Immature natural killer cell (primary cell): ENCODE results near the gene KLF4. TPM values are rescaled to one million over a fixed set of nuclear protein-coding genes. Genes with fewer than 3 reads are reported as not detected.
"Not testable (repeated sequence)": the region's sequence is repeated elsewhere in the genome, so short reads cannot be mapped to it uniquely, and the experiment has no call there.

Source experiments
- DNase-seq, 3 donors: peaks; one replicate each; pipeline ENCODE4 v3.0.0; 2022; ENCODE audit warnings: mixed read lengths in 1 of 3
- H3K27ac Mint-ChIP-seq, 6 donors: one replicate each; pipeline ENCODE4 v1.8.0; 2020; ENCODE audit warnings: mixed read lengths in 6 of 6, mild to moderate bottlenecking in 5 of 6, inconsistent platforms in 4 of 6, moderate library complexity in 3 of 6
- H3K27me3 Mint-ChIP-seq, 3 donors: one replicate each; pipeline ENCODE4 v1.8.0; 2020 to 2021; ENCODE audit warnings: low read depth in 3 of 3, mild to moderate bottlenecking in 3 of 3, mixed read lengths in 3 of 3, moderate library complexity in 3 of 3, inconsistent platforms in 1 of 3
- H3K36me3 Mint-ChIP-seq, 3 donors: one replicate each; pipeline ENCODE4 v1.8.0; 2020; ENCODE audit warnings: mixed read lengths in 3 of 3, inconsistent platforms in 2 of 3, mild to moderate bottlenecking in 2 of 3
- H3K4me1 Mint-ChIP-seq, 2 donors: one replicate each; pipeline ENCODE4 v1.8.0; 2020; ENCODE audit warnings: inconsistent platforms in 2 of 2, mild to moderate bottlenecking in 2 of 2, mixed read lengths in 2 of 2, moderate library complexity in 1 of 2
- H3K4me3 Mint-ChIP-seq, 5 donors: one replicate each; pipeline ENCODE4 v1.8.0; 2020; ENCODE audit warnings: mild to moderate bottlenecking in 5 of 5, mixed read lengths in 5 of 5, inconsistent platforms in 3 of 5, moderate library complexity in 3 of 5
- H3K9me3 Mint-ChIP-seq, 6 donors: one replicate each; pipeline ENCODE4 v1.8.0; 2020; ENCODE audit warnings: mild to moderate bottlenecking in 6 of 6, mixed read lengths in 6 of 6, inconsistent platforms in 4 of 6, moderate library complexity in 3 of 6
- polyA plus RNA-seq, 3 donors: library from polyadenylated mRNA; unstranded; fragments of 300-500 nt; fragmentation: Illumina TruSeq; gene quantifications; one replicate each; pipeline ENCODE4 v1.2.3, GENCODE V29; 2021

Gene KLF4
- polyA plus RNA-seq, 3 donors from 2014 or later, result 0.41 to 2.1 (median 0.67) TPM

DNA sequence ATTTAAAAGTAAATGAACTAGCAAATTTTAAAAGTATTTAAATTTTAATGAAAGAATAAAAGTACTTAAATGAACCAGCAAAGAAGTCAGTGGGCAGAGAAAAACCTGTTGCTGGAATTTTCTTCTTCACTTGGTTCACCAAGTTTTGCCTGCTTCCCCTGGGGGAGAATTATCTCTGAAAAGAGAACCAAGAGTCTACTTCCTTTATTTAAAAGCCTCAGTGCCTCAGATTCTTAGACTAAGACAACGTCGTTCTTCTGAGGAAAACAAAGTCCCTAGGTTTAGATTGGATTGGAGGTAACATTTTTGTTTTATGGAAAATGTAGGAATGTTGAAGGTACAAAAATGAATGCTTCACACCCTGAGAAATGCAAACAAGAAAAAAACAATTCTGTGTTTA is 7.4 kb upstream of the KLF4 start:
- no peak overlapping the region for H3K27ac Mint-ChIP-seq
- no peaks in the 10 kb centered on the region for H3K36me3 Mint-ChIP-seq
- DNase-seq, result no peak
- H3K4me3 Mint-ChIP-seq, result no peak overlapping the region
- no peaks in the 10 kb centered on the region for H3K9me3 Mint-ChIP-seq
- peaks cover 4 to 15% (median 4%) of the 10 kb centered on the region in 3 donors for H3K27me3 Mint-ChIP-seq
- H3K4me1 Mint-ChIP-seq, result no peaks in the 10 kb centered on the region

DNA sequence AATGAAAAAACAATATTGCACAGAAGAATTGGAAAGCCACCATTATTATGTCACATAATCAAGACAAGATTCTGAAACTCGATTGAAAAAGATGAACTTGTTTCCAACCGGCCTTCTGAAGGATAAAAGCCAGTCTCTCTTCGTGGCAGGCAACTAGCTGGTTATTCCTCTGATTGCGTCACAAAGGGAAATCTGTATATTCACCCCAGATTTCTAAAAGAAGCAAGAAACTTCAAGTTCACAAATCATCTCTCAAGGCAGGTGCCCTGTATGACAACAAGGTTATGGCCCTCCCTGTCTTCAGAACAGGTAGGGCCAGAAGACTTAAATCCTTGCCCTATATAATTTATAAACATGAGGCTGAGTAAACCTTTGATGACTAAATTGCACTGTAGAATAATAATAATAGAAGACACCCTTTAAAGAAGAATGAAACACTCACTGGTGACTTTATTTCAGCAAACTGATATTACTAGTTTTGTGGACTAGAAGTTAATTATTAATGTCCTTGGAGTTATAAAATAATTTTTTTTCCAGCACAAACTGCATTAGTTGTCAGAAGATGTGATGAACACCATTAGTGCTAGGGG is 2.9 kb upstream of the KLF4 start:
- no peak for DNase-seq
- H3K27me3 Mint-ChIP-seq, result peaks cover 11 to 29% (median 16%) of the 10 kb centered on the region in 3 donors
- H3K27ac Mint-ChIP-seq, result no peak overlapping the region
- no peaks in the 10 kb centered on the region for H3K9me3 Mint-ChIP-seq
- H3K4me3 Mint-ChIP-seq, result peak overlapping the region in 1 of 5 donors; percentile 41
- H3K4me1 Mint-ChIP-seq, result peaks cover 19 to 23% of the 10 kb centered on the region in 2 donors
- H3K36me3 Mint-ChIP-seq, result no peaks in the 10 kb centered on the region

DNA sequence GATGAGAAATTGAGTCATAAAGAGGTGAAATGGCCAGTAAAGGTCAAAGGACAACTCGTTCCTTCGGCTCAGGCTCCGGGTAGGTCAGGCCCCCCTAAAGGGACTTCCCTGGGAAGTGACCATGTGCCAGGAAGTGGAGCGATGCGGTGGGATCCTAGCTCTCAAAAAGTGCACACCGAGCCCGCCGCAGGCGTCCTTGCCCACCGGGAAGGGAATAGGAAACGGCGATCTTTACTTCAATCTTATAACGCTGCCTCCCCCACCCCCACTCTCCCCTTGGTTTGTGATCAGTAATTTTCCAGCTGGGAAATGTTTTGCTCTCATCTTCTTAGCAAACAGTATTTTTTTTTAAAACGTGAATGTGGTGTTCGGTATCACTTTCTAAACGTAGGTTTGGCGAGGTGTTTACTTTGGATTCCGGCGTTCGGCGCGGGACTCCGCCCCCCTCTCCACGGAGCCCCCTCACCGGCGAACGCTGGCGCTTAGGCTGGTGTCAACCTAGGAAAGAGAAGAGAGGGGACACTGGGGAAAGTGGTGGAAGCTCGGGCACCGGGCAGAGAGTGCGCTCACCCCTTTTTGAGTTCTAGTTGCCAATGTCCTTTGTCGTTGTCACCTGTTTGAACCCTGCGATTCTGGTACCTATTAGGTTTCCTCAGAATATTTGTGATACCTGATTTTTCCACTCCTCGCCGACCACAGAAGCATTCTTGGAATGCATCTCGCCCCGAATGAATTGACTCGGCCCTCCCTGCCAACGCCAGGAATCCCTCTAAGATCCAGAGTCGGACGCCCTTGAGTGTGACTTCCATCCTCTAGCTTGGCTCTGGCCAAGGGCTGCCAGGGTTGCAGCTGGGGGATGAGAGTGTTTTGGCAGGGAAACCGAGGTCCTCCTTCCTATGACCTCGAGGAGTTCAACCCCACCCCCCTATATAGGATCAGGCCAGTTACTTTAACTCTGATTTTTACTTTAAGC is 1.8 kb upstream of the KLF4 start:
- H3K27me3 Mint-ChIP-seq, result peaks cover 11 to 37% (median 21%) of the 10 kb centered on the region in 3 donors
- H3K27ac Mint-ChIP-seq, result peak overlapping the region in 1 of 6 donors; percentile 40
- peaks cover 20 to 23% of the 10 kb centered on the region in 2 donors for H3K4me1 Mint-ChIP-seq
- peaks cover 0 to 2% (median 0%) of the 10 kb centered on the region in 6 donors for H3K9me3 Mint-ChIP-seq
- H3K4me3 Mint-ChIP-seq, result peak overlapping the region; percentile 45 to 80 (median 61)
- DNase-seq, result no peak
- no peaks in the 10 kb centered on the region for H3K36me3 Mint-ChIP-seq

- H3K27ac Mint-ChIP-seq, result peak overlapping the region in 3 of 6 donors; percentile 23 to 77 (median 64)
- not testable (repeated sequence) for DNase-seq
Measured at GRCh38 chr9:107490606-107490970, 1.0 kb upstream of the KLF4 start.

DNA sequence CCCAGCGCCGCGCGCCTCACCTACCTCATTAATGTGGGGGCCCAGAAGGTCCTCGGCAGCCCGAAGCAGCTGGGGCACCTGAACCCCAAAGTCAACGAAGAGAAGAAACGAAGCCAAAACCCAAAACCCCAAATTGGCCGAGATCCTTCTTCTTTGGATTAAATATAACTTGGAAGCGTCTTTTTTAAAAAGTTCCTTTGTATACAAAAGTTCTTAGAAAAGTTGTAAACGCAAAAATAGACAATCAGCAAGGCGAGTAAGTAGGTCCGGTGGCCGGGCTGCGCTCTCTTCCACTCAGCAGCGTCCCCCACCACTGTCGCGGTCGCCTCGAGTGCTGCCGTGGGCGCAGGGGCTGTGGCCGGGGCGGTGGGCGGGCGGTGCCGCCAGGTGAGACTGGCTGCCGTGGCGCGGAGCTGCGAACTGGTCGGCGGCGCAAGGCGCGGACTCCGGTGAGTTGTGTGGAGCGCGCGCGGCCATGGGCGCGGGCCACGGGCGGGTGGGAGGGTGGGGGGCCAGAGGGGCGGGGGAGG is 360 bp downstream of the KLF4 start:
- H3K36me3 Mint-ChIP-seq, result no peaks in the 10 kb centered on the region
- H3K9me3 Mint-ChIP-seq, result peaks cover 0 to 2% (median 0%) of the 10 kb centered on the region in 6 donors
- peak overlapping the region; percentile 68 to 75 (median 73) for H3K4me3 Mint-ChIP-seq
- H3K27me3 Mint-ChIP-seq, result peaks cover 12 to 42% (median 18%) of the 10 kb centered on the region in 3 donors
- peaks cover 20 to 23% of the 10 kb centered on the region in 2 donors for H3K4me1 Mint-ChIP-seq
- no peak for DNase-seq
- peak overlapping the region in 2 of 6 donors; percentile 40 for H3K27ac Mint-ChIP-seq

More at GRCh38 chr9:107490606-107490970, 1.0 kb upstream of the KLF4 start:
- not testable (repeated sequence) for H3K36me3 Mint-ChIP-seq, H3K9me3 Mint-ChIP-seq
- H3K27me3 Mint-ChIP-seq, result peaks cover 11 to 39% (median 27%) of the 10 kb centered on the region in 3 donors
- H3K4me3 Mint-ChIP-seq, result peak overlapping the region; percentile 63 to 80 (median 68)
- peaks cover 20 to 23% of the 10 kb centered on the region in 2 donors for H3K4me1 Mint-ChIP-seq

GRCh38 chr9:107488375-107489143 is 1.0 kb downstream of the KLF4 start:
- DNase-seq, result peak; percentile 42 to 55 (median 46)
- H3K36me3 Mint-ChIP-seq, result no peaks in the 10 kb centered on the region
- peak overlapping the region; percentile 68 to 75 (median 73) for H3K4me3 Mint-ChIP-seq
- peaks cover 9 to 42% (median 18%) of the 10 kb centered on the region in 3 donors for H3K27me3 Mint-ChIP-seq
- H3K4me1 Mint-ChIP-seq, result peaks cover 20 to 23% of the 10 kb centered on the region in 2 donors
- peak overlapping the region in 1 of 6 donors; percentile 40 for H3K27ac Mint-ChIP-seq
- H3K9me3 Mint-ChIP-seq, result peaks cover 0 to 2% (median 0%) of the 10 kb centered on the region in 6 donors

DNA sequence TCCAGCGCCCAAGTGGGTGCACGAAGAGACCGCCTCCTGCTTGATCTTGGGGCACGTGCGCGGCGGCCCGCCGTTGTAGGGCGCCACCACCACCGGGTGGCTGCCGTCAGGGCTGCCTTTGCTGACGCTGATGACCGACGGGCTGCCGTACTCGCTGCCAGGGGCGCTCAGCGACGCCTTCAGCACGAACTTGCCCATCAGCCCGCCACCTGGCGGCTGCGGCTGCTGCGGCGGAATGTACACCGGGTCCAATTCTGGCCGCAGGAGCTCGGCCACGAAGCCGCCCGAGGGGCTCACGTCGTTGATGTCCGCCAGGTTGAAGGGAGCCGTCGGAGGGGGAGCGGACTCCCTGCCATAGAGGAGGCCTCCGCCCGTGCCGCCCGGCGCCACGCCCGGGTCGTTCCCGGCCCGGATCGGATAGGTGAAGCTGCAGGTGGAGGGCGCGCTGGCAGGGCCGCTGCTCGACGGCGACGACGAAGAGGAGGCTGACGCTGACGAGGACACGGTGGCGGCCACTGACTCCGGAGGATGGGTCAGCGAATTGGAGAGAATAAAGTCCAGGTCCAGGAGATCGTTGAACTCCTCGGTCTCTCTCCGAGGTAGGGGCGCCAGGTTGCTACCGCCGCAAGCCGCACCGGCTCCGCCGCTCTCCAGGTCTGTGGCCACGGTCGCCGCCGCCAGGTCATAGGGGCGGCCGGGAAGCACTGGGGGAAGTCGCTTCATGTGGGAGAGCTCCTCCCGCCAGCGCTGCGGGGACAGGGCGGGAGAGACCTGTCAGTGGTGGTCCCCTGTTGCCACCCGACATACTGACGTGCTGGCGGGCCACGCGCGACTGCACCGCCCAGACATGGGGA is 1.8 kb downstream of the KLF4 start:
- DNase-seq, result peak; percentile 5 to 23 (median 13)

DNA sequence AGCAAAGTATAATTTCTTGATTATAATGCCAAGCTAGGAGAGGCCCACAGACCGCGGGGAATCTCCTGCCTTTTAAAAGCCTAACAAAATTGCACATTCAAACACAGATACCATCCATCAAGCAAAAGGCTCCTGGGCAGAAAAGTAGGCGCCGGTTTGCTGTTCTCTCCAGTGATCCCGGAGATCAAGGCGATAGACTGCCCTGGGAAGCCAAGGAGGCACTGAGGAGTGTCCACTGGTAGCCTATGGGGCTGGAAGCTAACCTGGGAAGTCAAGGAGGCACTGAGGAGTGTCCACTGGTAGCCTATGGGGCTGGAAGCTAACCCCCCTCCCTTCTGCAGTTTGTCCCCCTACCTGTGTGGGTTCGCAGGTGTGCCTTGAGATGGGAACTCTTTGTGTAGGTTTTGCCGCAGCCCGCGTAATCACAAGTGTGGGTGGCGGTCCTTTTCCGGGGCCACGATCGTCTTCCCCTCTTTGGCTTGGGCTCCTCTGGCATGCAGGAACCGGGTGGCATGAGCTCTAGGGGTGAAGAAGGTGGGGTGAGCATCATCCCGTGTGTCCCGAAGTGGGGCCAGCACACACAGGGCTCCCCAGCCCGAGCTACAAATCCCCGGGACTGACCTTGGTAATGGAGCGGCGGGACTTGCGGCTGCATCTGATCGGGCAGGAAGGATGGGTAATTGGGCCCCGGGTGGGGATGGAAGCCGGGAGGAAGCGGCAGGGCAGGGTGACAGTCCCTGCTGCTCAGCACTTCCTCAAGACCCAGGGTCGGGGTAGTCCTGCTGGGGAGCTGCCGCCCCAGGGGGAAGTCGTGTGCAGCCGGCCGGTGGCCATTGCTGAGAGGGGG is 2.7 kb downstream of the KLF4 start:
- Mint-ChIP-seq H3K36me3 (no peaks in the 10 kb centered on the region), H3K27ac (no peak overlapping the region), H3K27me3 (peaks cover 9 to 38% (median 13%) of the 10 kb centered on the region in 3 donors), H3K4me1 (peaks cover 20 to 23% of the 10 kb centered on the region in 2 donors), H3K9me3 (peaks cover 0 to 2% (median 0%) of the 10 kb centered on the region in 6 donors), H3K4me3 (peak overlapping the region in 3 of 5 donors; percentile 42 to 63 (median 49))
- DNase-seq, result no peak

More for the DNA sequence above, 1.8 kb downstream of the KLF4 start:
- Mint-ChIP-seq H3K27me3 (peaks cover 9 to 42% (median 18%) of the 10 kb centered on the region in 3 donors), H3K27ac (peak overlapping the region in 1 of 6 donors; percentile 1), H3K36me3 (no peaks in the 10 kb centered on the region), H3K9me3 (peaks cover 0 to 2% (median 0%) of the 10 kb centered on the region in 6 donors), H3K4me3 (peak overlapping the region in 3 of 5 donors; percentile 23 to 60 (median 59)), H3K4me1 (peaks cover 20 to 23% of the 10 kb centered on the region in 2 donors)

GRCh38 chr9:107485458-107486043 is 4.0 kb downstream of the KLF4 start:
- Mint-ChIP-seq H3K36me3 (no peaks in the 10 kb centered on the region), H3K9me3 (peaks cover 0 to 2% (median 0%) of the 10 kb centered on the region in 6 donors), H3K4me1 (peaks cover 10 to 11% of the 10 kb centered on the region in 2 donors), H3K4me3 (no peak overlapping the region), H3K27me3 (peaks cover 3 to 26% (median 13%) of the 10 kb centered on the region in 3 donors), H3K27ac (no peak overlapping the region)
- DNase-seq, result no peak

GRCh38 chr9:107484117-107484723 is 5.3 kb downstream of the KLF4 start:
- no peak for DNase-seq

DNA sequence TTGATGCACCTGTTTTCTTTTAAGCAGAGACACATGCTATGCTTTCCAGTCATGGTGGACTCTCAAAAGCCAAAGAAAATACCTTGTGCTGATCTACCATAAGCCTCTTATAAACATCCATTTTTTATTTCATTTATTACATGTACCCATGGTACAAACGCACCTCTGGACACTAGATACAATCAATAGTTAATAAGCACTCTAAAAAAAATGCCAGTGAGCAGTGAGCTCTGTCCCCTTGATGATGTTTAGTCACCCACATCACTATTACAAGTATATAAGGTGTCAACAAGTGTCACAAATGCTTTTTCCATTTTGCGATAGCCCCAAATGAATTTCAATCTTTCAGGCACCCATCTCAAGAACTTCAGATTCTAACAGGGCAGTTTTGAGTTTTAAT is 5.9 kb downstream of the KLF4 start:
- Mint-ChIP-seq H3K36me3 (no peaks in the 10 kb centered on the region), H3K27ac (no peak overlapping the region), H3K27me3 (peaks cover 1 to 20% (median 13%) of the 10 kb centered on the region in 3 donors), H3K9me3 (peaks cover 0 to 2% (median 0%) of the 10 kb centered on the region in 6 donors), H3K4me3 (no peak overlapping the region), H3K4me1 (peaks cover 0 to 4% of the 10 kb centered on the region in 2 donors)
- no peak for DNase-seq

More at GRCh38 chr9:107484117-107484723, 5.3 kb downstream of the KLF4 start:
- H3K36me3 Mint-ChIP-seq, result no peaks in the 10 kb centered on the region
- H3K4me1 Mint-ChIP-seq, result peaks cover 5 to 8% of the 10 kb centered on the region in 2 donors
- H3K27me3 Mint-ChIP-seq, result peaks cover 3 to 22% (median 13%) of the 10 kb centered on the region in 3 donors
- H3K9me3 Mint-ChIP-seq, result peaks cover 0 to 2% (median 0%) of the 10 kb centered on the region in 6 donors
- no peak overlapping the region for H3K27ac Mint-ChIP-seq
- H3K4me3 Mint-ChIP-seq, result no peak overlapping the region
